Kidney (tissue), 14 donors: ENCODE measurements around the gene SLC35A3. TPM values are rescaled to one million over a fixed set of nuclear protein-coding genes. Genes with fewer than 3 reads are reported as not detected.
A peak's percentile ranks its signal among the peaks of the same experiment; 100 is the strongest.

ENCODE experiments used
- DNase-seq, 5 donors: peaks; one replicate each; pipeline ENCODE4 v3.0.0-alpha.2; 2013 to 2020
- FAIRE-seq: peaks from 2 replicates; lab custom pipeline; 2012; peaks lifted over from hg19 to GRCh38; lab: Jason Lieb, UNC
- H3K27ac ChIP-seq, 2 donors: one replicate each; pipeline ENCODE4 v1.7.0; 2013; ENCODE audit warnings: low read depth in 2 of 2, low read length in 2 of 2, inconsistent platforms in 1 of 2
- H3K27me3 ChIP-seq: one replicate; pipeline ENCODE4 v1.7.1; 2013; ENCODE audit warnings: low read length, inconsistent platforms; ENCODE audit not compliant: control insufficient read depth, insufficient read depth
- H3K36me3 ChIP-seq, 3 donors: one replicate each; pipeline versions ENCODE4 v1.7.0 to v1.7.1; 2013; ENCODE audit warnings: low read length in 3 of 3, control low read depth in 1 of 3, inconsistent platforms in 1 of 3; ENCODE audit not compliant: insufficient read depth in 3 of 3, control insufficient read depth in 2 of 3
- H3K4me1 ChIP-seq, 3 donors: one replicate each; pipeline versions ENCODE4 v1.7.0 to v1.7.1; 2013; ENCODE audit warnings: low read length in 3 of 3, inconsistent platforms in 1 of 3, low read depth in 1 of 3; ENCODE audit not compliant: control insufficient read depth in 2 of 3, insufficient read depth in 2 of 3
- H3K4me3 ChIP-seq, 3 donors: one replicate each; pipeline versions ENCODE4 v1.7.0 to v1.8.1; 2013; ENCODE audit warnings: low read length in 3 of 3, control low read depth in 1 of 3, inconsistent platforms in 1 of 3
- H3K9ac ChIP-seq, 3 donors: one replicate each; pipeline versions ENCODE4 v1.7.0 to v1.7.1; 2013; ENCODE audit warnings: low read length in 3 of 3, control low read depth in 1 of 3, inconsistent platforms in 1 of 3
- H3K9me3 ChIP-seq, 3 donors: one replicate each; pipeline versions ENCODE4 v1.7.0 to v1.7.1; 2013; ENCODE audit warnings: low read length in 3 of 3, control low read depth in 1 of 3, inconsistent platforms in 1 of 3; ENCODE audit not compliant: control insufficient read depth in 2 of 3, insufficient read depth in 1 of 3
- CTCF ChIP-seq: IDR thresholded peaks from 3 replicates; pipeline ENCODE4 v1.5.1; 2012; ENCODE audit warnings: mild to moderate bottlenecking, moderate library complexity, borderline replicate concordance; ENCODE audit not compliant: insufficient read depth; ENCODE audit errors: extremely low read depth
- intact Hi-C: fragments of 100-400 bp; cut with DNase I; formaldehyde crosslinking; loops from one replicate; pipeline ENCODE4 v1.11.1; 2022
- polyA plus RNA-seq: library from polyadenylated mRNA; stranded (reverse); fragments of 350-450 nt; fragmentation: Illumina TruSeq; extraction: RNeasy Lipid Tissue Mini Kit (QIAGEN cat#74804); gene quantifications from one replicate; pipeline ENCODE4 v1.2.3, GENCODE V29; 2014; ENCODE audit warnings: low read depth, low replicate concordance; ENCODE audit not compliant: insufficient read depth
- total RNA-seq: library from RNA; stranded (reverse); fragmentation: NEBNext Ultra II Directional; extraction: Animal tissue kit (Norgen Biotek cat#: 25700); gene quantifications from one replicate; pipeline ENCODE4 v1.2.1, GENCODE V29; 2021
- donor health status: control.
- donor health status: control.
- donor health status: control.
- donor health status: control.
- donor health status: control.
- donor health status: DM: yes; HTN: yes; CAD: no.
- donor health status: Normal renal cell carcinoma (clear cell type).

The SLC35A3 gene
- total and polyA plus RNA-seq, 2 donors from 2014 or later, result 17.9 to 28.2 TPM

- TF ChIP-seq CTCF, result no peak
- no peak overlapping the region for H3K27ac ChIP-seq
- H3K4me1 ChIP-seq, result no peaks in the 10 kb centered on the region
- FAIRE-seq, result no peak
- no peak overlapping the region for H3K9ac ChIP-seq
- intact Hi-C loops, result no loop called here
- no peaks in the 10 kb centered on the region for H3K27me3 ChIP-seq
- DNase-seq, result no peak
- H3K36me3 ChIP-seq, result no peaks in the 10 kb centered on the region
- H3K4me3 ChIP-seq, result no peak overlapping the region
- H3K9me3 ChIP-seq, result no peaks in the 10 kb centered on the region
Measured at GRCh38 chr1:100023482-100023881, 53.7 kb downstream of the SLC35A3 start.

GRCh38 chr1:100027212-100027611, 57.4 kb downstream of the SLC35A3 start:
- no peak for TF ChIP-seq CTCF

GRCh38 chr1:100028765-100029164, 59.0 kb downstream of the SLC35A3 start:
- intact Hi-C loops, result no loop called here
- H3K36me3 ChIP-seq, result no peaks in the 10 kb centered on the region
- H3K9me3 ChIP-seq, result no peaks in the 10 kb centered on the region
- no peaks in the 10 kb centered on the region for H3K27me3 ChIP-seq
- no peaks in the 10 kb centered on the region for H3K4me1 ChIP-seq
- H3K27ac ChIP-seq, result no peak overlapping the region
- FAIRE-seq (no peak), DNase-seq (no peak)
- no peak overlapping the region for H3K4me3 ChIP-seq
- no peak overlapping the region for H3K9ac ChIP-seq
- TF ChIP-seq CTCF, result no peak

More at GRCh38 chr1:100027212-100027611, 57.4 kb downstream of the SLC35A3 start:
- Histone ChIP-seq H3K9me3 (no peaks in the 10 kb centered on the region), H3K4me1 (no peaks in the 10 kb centered on the region), H3K4me3 (no peak overlapping the region), H3K9ac (no peak overlapping the region), H3K27me3 (no peaks in the 10 kb centered on the region), H3K36me3 (no peaks in the 10 kb centered on the region), H3K27ac (no peak overlapping the region)
- intact Hi-C loops, result no loop called here
- DNase-seq (no peak), FAIRE-seq (no peak)

GRCh38 chr1:100034470-100034869, 64.7 kb downstream of the SLC35A3 start:
- Histone ChIP-seq H3K27me3 (no peaks in the 10 kb centered on the region), H3K4me1 (peaks cover 0 to 4% (median 2%) of the 10 kb centered on the region in 3 donors), H3K4me3 (no peak overlapping the region), H3K9me3 (no peaks in the 10 kb centered on the region), H3K27ac (no peak overlapping the region), H3K36me3 (no peaks in the 10 kb centered on the region), H3K9ac (no peak overlapping the region)
- intact Hi-C loops, result no loop called here
- TF ChIP-seq CTCF, result peak; percentile 5
- FAIRE-seq (no peak), DNase-seq (peak in 2 of 5 donors; percentile 52 to 59)
